Transverse colon (tissue), 4 donors: ENCODE results near the gene SMAD6. TPM values are rescaled to one million over a fixed set of nuclear protein-coding genes. Genes with fewer than 3 reads are reported as not detected.
A peak's percentile ranks its signal among the peaks of the same experiment; 100 is the strongest.

Experiments
- DNase-seq: peaks from one replicate; pipeline ENCODE4 v3.0.0-alpha.2; 2019
- H3K27ac ChIP-seq, 4 donors: fragments of 200-600 bp; sonication (generic); 2 replicates each; pipeline ENCODE4 v1.5.1; 2016 to 2018; ENCODE audit warnings: inconsistent platforms in 4 of 4
- H3K27me3 ChIP-seq: fragments of 200-600 bp; sonication (generic); 2 replicates; pipeline ENCODE4 v1.5.1; 2017; ENCODE audit warnings: inconsistent platforms
- H3K36me3 ChIP-seq, 4 donors: fragments of 200-600 bp; sonication (generic); 2 replicates each; pipeline ENCODE4 v1.5.1; 2017 to 2019; ENCODE audit warnings: inconsistent platforms in 4 of 4
- H3K4me1 ChIP-seq, 4 donors: fragments of 200-600 bp; sonication (generic); 2 replicates each; pipeline ENCODE4 v1.5.1; 2017 to 2020; ENCODE audit warnings: inconsistent platforms in 4 of 4
- H3K4me3 ChIP-seq, 4 donors: fragments of 200-600 bp; sonication (generic); 1 replicate in 1 of 4; 2 replicates in 3 of 4; pipeline versions ENCODE4 v1.5.1 to v1.6.1; 2017 to 2019; ENCODE audit warnings: inconsistent platforms in 4 of 4
- H3K9me3 ChIP-seq, 2 donors: fragments of 200-600 bp; sonication (generic); 2 replicates each; pipeline ENCODE4 v1.5.1; 2017 to 2019; ENCODE audit warnings: inconsistent platforms in 2 of 2
- EP300 ChIP-seq: sonication (generic); formaldehyde crosslinking; IDR thresholded peaks from one replicate; pipeline ENCODE4 v1.6.1; 2017; ENCODE audit warnings: antibody characterized with exemption, low read depth
- POLR2A ChIP-seq: fragments of 450-650 bp; IDR thresholded peaks from one replicate; pipeline ENCODE4 v1.6.1; 2016; ENCODE audit warnings: antibody characterized with exemption, mild to moderate bottlenecking, moderate library complexity
- POLR2AphosphoS5 ChIP-seq, 3 donors: sonication (generic); formaldehyde crosslinking; IDR thresholded peaks; one replicate each; pipeline ENCODE4 v1.6.1; 2016; ENCODE audit warnings: antibody characterized with exemption in 3 of 3
- WGBS, 2 donors: methylation state at CpG; one replicate each; pipeline ENCODE4 v1.1.5; 2018; ENCODE audit warnings: low coverage in 1 of 2; 5-methylcytosine and 5-hydroxymethylcytosine counted together
- in situ Hi-C, 4 donors: fragments of 200-750 bp; cut with MboI; loops; one replicate each; pipeline versions ENCODE4 v1.15.0 to v1.15.1; 2017; ENCODE audit warnings: low sequenced_read_pairs in 3 of 4, low pct_ligation_motif_present in 1 of 4, low pct_unique_long_range_greater_than_20kb in 1 of 4
- intact Hi-C: fragments of 100-400 bp; cut with DNase I; formaldehyde crosslinking; loops from one replicate; pipeline ENCODE4 v1.15.1; 2023; ENCODE audit warnings: low total_unique reads
- total RNA-seq, 4 donors: library from RNA; depleted of rRNA; stranded (reverse); fragments of >200 nt; gene quantifications; one replicate each; pipeline ENCODE4 v1.1.0, GENCODE V29; 2016
- TF ChIP-seq, protein P1 (sequence below), 5 experiments: fragments of 200-600 bp in 3 of 5; fragments of 450-650 bp in 2 of 5; sonication (generic) in 3 of 5; IDR thresholded peaks; 1 replicate in 2 of 5; 2 replicates in 3 of 5; pipeline ENCODE4 v1.5.1; 2016 to 2017; ENCODE audit warnings: antibody characterized with exemption in 5 of 5, inconsistent platforms in 3 of 5, mild to moderate bottlenecking in 2 of 5, moderate library complexity in 1 of 5

SMAD6 gene
- total RNA-seq, 4 donors from 2014 or later: 6.7 to 214 (median 9.3) TPM

DNA sequence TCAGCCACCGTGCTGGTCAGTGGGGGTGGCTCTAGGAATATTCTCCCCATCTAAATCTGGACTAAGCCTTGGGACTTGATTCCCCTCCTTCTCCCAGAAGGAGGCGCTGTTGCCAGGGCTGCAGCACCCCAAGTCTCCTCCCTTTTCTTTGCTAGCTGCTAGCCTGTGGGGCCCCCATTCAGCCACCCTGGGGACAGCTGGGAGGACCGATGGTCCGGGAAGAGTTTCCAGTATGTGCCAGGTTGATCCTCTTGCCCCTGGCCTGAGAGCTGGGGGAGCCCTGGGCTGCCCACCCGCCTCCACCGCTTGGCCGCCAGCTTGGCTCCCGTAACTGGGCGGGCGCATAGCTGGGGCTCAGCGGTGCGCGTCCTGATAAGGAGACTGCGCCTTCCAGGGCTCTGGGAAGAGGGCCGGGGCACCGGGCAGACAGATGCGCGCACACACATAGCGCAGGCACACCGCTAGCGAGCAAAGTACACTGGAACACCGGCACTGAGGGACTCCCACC lies 4.2 kb downstream of the SMAD6 start:
- H3K4me1 ChIP-seq: peaks cover 9 to 62% (median 46%) of the 10 kb centered on the region in 4 donors
- peak overlapping the region; percentile 71 to 84 (median 75) for H3K27ac ChIP-seq
- TF ChIP-seq POLR2AphosphoS5 (IDR thresholded peaks at IDR 0.05) (no peak), POLR2A (no peak), EP300 (no peak)
- TF ChIP-seq, protein P1, sequence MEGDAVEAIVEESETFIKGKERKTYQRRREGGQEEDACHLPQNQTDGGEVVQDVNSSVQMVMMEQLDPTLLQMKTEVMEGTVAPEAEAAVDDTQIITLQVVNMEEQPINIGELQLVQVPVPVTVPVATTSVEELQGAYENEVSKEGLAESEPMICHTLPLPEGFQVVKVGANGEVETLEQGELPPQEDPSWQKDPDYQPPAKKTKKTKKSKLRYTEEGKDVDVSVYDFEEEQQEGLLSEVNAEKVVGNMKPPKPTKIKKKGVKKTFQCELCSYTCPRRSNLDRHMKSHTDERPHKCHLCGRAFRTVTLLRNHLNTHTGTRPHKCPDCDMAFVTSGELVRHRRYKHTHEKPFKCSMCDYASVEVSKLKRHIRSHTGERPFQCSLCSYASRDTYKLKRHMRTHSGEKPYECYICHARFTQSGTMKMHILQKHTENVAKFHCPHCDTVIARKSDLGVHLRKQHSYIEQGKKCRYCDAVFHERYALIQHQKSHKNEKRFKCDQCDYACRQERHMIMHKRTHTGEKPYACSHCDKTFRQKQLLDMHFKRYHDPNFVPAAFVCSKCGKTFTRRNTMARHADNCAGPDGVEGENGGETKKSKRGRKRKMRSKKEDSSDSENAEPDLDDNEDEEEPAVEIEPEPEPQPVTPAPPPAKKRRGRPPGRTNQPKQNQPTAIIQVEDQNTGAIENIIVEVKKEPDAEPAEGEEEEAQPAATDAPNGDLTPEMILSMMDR (IDR thresholded peaks at IDR 0.05): peak in 2 of 5 experiments; percentile 25 to 27
- no peaks in the 10 kb centered on the region for H3K27me3 ChIP-seq
- intact Hi-C loops (no loop called here), in situ Hi-C loops (no loop called here)
- no peaks in the 10 kb centered on the region for H3K36me3 ChIP-seq
- no peak for DNase-seq
- WGBS, 2 donors: 68% methylated on average over 22 of the region's 22 CpGs; no CpG with 5 or more reads in 1 of the 2 donors
- no peaks in the 10 kb centered on the region for H3K9me3 ChIP-seq
- peak overlapping the region in 1 of 4 donors; percentile 6 for H3K4me3 ChIP-seq

DNA sequence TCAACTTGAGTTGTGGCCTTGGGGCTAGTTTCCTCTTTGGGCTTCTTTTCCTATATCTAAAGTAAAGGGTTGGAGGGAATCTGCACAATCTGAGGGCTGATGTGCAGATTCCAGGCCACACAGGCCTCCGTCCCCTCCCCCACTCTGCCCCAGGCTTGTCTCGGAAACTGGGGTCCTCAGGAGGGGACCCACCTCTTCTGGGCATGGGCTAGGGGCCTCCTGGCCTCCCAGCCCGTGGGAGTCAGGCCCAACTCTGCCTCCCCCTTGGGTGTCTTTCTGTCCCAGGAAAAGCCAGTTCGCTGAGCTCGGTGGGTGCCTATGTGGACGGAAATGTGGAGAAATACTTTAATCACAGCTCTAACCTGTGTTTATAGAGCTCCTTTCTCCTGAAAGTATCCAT lies 4.8 kb downstream of the SMAD6 start:
- Histone ChIP-seq H3K36me3 (no peaks in the 10 kb centered on the region), H3K27me3 (no peaks in the 10 kb centered on the region), H3K4me3 (peak overlapping the region in 1 of 4 donors; percentile 6), H3K4me1 (peaks cover 9 to 67% (median 46%) of the 10 kb centered on the region in 4 donors), H3K27ac (peak overlapping the region; percentile 71 to 84 (median 75)), H3K9me3 (no peaks in the 10 kb centered on the region)
- 53 to 70% methylated on average over 3 to 6 of the region's 6 CpGs for WGBS, 2 donors
- TF ChIP-seq, protein P1 (IDR thresholded peaks at IDR 0.05): no peak
- no peak for TF ChIP-seq EP300
- no peak for TF ChIP-seq POLR2AphosphoS5 (IDR thresholded peaks at IDR 0.05)
- no peak for TF ChIP-seq POLR2A
- intact Hi-C loops: no loop called here
- DNase-seq: no peak
- in situ Hi-C loops: no loop called here

DNA sequence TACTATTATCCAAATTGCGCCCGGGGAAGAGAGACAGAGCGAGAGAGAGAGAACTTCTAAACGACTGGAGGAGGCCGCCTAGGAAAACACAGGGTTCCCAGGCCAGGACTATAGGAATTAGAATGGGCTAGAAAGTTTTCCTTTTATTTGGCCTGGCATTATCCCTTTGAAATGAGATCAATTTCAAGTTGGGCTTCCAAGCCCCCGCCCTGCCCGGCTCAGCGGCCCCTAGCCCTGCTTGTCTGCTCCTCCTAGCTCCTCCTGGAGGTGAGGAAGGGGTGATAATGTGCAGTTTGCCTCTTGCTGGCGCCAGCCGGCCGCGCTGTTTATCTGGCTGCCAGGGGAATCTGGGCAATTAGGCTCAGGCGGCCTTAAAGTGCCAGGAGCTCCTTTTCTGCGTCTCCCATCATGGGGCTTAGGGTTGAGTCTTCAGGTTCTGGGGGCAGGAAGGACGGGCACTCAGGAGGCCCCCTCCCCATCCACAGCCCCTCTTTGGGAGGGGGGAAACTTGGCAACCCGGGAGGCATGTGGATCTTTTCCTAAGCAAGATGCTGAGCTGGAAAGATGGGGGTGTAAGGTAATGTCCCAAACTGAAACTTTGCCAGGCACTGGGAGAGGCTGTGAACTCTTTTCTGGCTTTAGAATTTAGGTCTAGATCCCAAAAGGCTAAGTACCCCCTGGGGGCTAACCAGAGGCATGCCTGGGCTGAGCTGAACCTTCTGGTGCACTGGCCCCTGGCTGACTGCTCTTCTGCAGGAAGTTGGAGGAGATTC lies 5.5 kb downstream of the SMAD6 start:
- no peaks in the 10 kb centered on the region for H3K27me3 ChIP-seq
- intact Hi-C loops (no loop called here), in situ Hi-C loops (no loop called here)
- peak; percentile 55 for DNase-seq
- H3K4me1 ChIP-seq: peaks cover 9 to 69% (median 44%) of the 10 kb centered on the region in 4 donors
- TF ChIP-seq EP300 (no peak), POLR2AphosphoS5 (IDR thresholded peaks at IDR 0.05) (no peak), POLR2A (no peak)
- TF ChIP-seq, protein P1 (IDR thresholded peaks at IDR 0.05): no peak
- no peaks in the 10 kb centered on the region for H3K36me3 ChIP-seq
- 29 to 39% methylated on average over 5 to 16 of the region's 16 CpGs for WGBS, 2 donors
- H3K27ac ChIP-seq: peak overlapping the region; percentile 71 to 84 (median 75)
- no peaks in the 10 kb centered on the region for H3K9me3 ChIP-seq
- peak overlapping the region in 1 of 4 donors; percentile 6 for H3K4me3 ChIP-seq

DNA sequence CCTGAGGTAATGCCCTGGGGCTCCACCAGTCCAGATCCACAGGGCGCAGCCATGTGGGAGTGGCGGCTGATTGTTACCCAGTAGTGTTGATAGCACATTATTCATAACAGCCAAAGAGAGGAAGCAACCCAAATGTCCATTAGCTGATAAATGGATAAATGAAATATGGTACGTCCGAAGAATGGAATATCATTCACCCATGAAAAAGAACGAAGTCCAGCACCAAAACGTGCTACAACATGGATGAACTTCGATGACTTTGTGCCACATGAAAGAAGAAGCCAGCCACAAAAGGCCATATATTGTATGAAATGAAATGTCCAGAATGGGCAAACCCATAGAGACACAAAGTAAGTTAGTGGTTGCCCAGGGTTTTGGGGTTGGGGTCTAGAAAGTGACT lies 6.4 kb downstream of the SMAD6 start:
- TF ChIP-seq, protein P1 (IDR thresholded peaks at IDR 0.05): no peak
- TF ChIP-seq EP300 (no peak), POLR2A (no peak), POLR2AphosphoS5 (IDR thresholded peaks at IDR 0.05) (no peak)

More for the DNA sequence above, 6.4 kb downstream of the SMAD6 start:
- H3K4me3 ChIP-seq: no peak overlapping the region
- no peak for DNase-seq
- H3K4me1 ChIP-seq: peaks cover 9 to 63% (median 41%) of the 10 kb centered on the region in 4 donors
- H3K27me3 ChIP-seq: no peaks in the 10 kb centered on the region
- no peaks in the 10 kb centered on the region for H3K36me3 ChIP-seq
- in situ Hi-C loops (no loop called here), intact Hi-C loops (no loop called here)
- H3K27ac ChIP-seq: no peak overlapping the region
- no peaks in the 10 kb centered on the region for H3K9me3 ChIP-seq
- 88 to 93% methylated on average over 6 to 7 of the region's 7 CpGs for WGBS, 2 donors
